CD4-positive, alpha-beta T cell treated with Interleukin-10 for 1 hour (primary cell): ENCODE measurements around the gene CLTA.

Source experiments
- DNase-seq: peaks from one replicate; pipeline ENCODE4 v3.0.0-alpha.2; 2020

Gene CLTA, protein sequence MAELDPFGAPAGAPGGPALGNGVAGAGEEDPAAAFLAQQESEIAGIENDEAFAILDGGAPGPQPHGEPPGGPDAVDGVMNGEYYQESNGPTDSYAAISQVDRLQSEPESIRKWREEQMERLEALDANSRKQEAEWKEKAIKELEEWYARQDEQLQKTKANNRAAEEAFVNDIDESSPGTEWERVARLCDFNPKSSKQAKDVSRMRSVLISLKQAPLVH

DNA sequence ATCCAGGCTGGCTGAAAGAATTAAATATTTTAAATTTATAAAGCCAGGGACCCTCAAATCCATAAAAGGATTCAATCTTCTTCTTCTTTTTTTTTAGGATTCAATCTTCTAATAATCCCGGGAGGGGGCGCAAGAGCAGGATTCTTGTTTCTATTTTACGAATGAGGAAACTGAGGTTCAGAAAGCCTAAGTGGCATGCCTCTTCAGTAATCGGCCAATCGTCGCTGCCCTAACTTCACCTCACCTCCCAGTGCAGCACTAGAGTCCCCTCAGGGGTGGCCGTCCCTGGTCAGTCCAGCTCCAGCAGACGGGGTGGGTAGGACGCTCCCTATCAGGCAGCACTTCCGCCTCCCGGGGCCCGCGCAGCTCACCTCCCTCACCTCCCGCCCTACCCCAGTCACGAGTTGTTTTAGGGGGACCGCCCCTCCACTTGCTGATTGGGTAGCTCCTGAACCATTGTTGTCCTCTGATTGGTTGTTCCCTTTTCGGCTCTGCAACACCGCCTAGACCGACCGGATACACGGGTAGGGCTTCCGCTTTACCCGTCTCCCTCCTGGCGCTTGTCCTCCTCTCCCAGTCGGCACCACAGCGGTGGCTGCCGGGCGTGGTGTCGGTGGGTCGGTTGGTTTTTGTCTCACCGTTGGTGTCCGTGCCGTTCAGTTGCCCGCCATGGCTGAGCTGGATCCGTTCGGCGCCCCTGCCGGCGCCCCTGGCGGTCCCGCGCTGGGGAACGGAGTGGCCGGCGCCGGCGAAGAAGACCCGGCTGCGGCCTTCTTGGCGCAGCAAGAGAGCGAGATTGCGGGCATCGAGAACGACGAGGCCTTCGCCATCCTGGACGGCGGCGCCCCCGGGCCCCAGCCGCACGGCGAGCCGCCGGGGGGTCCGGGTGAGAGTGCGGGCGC is at the start of gene CLTA:
Gene CLTA (plus strand): TSS at position 534 of the 902 bp plus-strand sequence. CDS start 136 bp downstream, at position 670.
- DNase-seq = peak; percentile 97

DNA sequence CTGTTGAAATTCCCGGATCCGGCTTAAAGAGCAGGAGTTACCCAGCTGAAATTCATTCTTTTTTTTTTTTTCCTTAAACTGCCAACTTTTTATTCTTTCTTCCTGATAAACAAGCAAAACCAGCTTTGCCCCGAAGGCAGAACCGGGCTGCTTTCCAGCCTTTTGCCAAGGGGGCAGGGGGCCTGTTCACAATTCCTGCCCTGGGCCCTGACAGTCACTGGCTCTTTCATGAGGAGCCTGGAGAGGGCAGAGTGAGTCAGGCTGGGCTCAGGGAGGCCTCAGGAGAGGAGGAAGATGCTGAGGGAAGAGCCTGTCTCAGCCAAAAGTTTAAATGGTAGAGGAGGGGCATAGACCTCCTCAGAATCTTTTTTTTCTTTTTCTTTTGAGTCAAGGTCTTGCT is 49.4 kb upstream of the CLTA start:
- no peak for DNase-seq

DNA sequence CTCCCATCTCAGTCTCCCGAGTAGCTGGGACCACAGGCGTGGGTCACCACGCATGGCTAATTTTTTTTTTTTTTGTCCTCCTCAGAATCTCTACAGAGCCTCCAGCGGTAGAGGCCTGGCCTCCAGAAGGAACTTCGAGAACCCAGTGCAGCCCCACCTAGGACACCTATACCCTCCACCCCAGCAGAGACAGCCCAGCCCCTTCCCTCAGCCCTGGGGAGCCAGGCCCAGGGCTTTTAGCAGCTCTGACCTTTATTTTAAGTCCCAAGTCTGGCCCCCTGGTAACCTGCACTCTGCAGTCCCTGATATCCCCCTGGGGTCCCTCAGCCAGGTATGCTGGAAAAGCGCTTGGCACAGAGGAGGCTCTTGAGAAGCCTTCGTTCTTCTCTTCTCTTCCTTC is 49.0 kb upstream of the CLTA start:
- DNase-seq = no peak

DNA sequence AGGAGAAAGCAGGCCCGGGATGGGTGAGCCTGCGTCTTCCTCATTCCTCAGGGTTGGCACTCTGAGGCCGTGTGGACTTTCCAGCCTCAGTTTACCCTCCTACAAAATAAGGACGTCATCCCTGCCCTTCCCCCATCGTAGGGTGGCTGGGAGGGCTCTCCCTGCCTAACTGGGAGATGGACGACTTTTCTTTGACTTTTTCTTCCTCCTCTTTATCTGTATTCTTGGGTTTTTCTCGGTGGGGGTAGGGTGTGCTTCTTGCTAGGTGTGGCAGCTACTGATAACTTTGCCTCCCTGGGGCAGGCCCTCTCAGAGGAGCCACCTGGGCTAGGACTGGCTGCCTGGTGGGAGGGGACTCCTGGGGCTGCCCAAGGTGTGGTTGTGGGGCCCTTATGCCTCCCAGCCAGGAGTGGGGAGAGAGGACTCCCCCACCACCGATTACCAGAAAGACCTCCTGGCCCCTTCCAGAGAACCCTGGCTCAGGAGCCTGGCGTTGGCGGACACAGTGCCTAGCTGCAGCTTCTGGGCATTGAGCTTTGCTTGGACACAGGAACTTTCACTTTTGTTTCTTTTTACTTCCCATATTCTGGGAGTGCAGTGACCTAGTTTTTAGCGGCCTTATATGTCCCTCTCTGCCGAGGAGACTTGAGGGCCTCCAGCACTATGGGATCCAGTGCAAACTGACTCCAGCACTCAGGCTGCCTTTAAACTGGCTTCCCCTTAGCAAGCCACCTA is 48.0 kb upstream of the CLTA start:
- DNase-seq = peak; percentile 28

DNA sequence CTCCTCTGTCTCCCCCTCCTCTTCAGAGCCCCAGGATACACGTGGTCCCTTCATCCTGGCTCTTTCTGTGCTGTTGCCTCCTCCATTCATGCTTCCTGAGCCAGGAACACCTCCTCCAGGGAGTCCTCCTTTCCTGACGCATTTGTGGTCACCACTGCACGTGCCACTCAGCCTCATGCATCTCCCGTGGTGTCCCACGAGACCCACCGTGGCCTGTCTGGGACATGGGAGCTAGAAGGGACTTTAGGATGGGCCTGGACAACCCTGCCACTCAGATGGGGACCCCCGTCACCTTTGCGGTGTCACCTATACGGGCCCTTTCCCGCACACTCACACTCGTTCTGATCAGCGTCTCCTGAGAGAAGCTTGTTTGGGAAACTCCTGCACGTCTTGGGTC is 47.5 kb upstream of the CLTA start:
- DNase-seq = no peak

DNA sequence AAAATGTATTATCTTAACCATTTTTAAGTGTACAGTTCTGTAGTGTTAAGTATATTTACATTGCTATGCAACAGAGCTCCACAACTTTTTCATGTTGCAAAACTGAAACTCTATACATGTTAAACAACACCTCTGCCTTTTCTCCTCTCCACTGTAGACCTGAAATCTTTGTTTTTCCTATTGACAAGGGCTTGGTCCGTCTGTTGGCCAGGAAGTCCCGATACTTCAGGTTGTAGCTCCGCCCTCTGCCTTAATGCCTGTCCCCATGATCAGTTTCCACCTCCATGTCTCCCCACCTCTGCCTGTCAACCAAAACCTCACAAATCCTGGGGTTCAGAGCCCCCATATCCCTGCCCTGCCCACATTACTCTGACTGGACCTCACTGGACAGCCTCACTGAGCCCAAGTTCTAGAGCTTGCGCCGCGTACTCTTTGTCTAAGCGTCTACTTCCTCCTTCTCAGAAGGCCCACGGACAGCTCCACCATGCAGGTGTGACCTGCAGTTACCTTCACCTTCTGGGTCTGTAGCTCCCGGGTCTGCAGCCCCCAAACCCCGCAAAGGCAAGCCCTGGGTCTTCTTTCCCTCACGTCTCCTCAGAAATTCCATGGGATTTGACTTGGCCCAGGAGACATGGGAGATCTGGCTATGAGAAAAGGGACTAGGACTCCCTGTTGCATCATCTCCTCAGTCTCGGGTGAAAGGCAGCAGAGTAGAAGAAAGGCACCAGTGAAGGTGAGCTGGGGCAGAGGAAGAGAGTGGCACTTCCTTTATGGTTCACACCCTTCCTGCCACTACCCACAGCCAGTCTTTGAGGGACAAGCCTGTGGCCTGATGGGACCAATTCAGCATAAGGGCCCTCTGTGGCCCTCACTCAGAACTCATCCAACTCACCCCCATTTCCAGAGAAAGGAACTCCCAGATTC is 46.1 kb upstream of the CLTA start:
- DNase-seq = peak; percentile 49

DNA sequence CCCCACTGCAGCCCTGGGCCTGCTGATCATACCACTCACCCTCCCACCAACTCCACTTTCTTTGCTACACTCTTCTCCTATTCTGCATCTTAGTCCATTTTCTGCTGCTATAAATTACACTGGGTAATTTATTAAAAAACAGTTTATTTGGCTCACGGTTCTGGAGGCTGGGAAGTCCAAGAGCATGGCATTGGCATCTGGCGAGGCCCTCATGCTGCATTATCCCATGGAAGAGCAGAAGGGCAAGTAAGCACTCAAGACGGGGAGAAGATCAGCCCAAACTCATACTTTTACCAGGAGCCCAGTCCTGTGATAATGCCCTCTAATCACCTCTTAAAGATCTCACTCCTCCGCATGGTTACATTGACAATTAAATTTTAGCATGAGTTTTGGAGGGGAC is 44.8 kb upstream of the CLTA start:
- no peak for DNase-seq

DNA sequence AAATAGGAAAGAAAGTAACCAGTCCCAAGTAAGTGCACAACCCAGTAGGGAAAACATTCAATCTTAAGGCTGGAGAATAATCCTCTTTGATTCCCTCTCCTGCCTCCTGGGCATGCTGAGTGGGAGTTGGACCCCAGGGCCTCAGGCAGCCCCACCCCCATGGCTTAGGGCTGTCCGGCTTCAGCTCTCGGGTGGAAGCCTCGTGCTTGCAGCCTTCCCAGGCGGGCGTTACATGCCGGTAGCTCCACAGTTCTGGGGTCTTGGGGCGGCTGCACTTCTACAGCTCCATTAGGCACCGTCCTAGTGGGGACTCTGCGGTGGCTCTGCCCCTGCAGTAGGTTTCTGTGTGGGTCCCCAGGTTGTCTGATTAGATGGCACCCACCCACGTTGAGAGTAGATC is 44.1 kb upstream of the CLTA start:
- no peak for DNase-seq

DNA sequence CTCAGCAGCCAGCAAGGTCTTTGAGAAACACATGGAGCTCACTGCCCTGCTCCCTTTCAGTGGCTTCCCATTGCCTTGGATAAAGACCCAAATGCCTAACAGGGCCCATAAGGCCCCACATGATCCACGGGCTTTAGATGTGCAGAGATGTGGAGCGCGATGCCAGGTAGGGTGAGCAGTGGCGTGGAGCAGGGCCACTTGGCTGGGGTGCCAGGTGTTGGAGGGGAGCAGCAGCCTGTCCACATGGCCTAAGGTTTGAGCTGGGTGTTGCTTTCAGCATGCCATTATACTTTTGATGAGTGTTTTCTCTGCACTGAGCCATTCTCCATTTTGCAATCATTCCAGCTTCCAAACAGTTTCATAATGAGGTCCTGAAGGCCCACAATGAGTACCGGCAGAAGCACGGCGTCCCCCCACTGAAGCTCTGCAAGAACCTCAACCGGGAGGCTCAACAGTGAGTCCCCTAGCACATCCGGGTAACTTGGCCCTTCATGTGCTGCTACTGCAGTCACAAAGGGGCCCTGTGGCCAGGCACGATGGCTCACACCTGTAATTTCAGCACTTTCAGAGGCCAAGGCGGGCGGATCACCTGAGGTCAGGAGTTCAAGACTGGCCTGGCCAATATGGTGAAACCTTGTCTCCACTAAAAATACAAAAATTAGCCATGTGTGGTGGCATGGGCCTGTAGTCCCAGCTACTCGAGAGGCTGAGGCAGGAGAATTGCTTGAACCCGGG is 43.1 kb upstream of the CLTA start:
- no peak for DNase-seq

DNA sequence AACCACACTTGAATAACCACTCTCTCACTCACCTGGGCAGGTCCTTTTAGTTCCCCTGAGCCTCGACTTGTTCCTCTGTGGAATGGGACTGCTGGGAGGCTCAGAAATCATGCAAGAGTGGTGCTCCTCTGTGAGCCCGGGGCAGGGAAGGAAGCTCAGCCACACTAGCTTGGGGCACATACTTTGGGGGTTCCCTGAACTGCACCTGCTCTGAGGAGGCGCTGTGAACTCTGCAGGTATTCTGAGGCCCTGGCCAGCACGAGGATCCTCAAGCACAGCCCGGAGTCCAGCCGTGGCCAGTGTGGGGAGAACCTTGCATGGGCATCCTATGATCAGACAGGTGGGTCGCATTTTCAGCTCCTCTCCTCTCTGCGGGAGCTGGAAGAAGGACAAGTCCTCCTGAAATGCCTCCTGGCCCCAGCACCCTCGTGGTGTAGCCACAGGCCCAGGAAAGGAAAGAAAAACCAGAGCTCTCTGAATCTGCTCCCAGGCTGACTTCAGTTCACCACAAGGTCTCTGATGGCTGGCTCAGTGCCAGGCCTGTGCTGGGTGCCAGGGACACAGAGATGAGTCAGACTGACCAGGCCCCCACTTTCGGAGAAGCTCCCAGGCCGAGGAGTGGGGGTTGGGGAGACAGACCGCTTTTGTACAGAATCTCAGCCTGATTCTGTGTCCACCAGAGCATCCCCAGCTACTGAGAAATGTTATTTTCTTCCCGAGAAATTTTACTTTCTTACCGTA is 42.2 kb upstream of the CLTA start:
- peak; percentile 77 for DNase-seq

DNA sequence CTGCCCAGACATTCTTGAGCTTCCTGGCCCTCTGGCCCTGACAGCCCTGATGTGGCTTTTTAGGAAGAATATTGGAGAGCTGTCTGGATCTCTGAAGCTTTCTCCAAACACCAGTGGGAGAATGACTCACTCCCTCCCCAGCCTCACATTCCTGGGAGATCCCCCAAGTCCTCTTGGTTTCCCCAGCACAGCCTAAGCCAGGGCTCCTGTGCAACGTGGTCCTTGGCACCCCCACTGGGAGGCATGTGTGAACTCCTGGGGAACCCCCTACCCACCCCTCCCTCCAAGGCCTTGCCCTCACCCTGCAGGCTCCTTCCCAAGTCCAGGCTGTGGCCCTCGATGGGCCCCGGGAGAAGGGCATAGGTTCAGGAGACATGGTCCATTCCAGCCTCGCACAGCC is 41.5 kb upstream of the CLTA start:
- no peak for DNase-seq

DNA sequence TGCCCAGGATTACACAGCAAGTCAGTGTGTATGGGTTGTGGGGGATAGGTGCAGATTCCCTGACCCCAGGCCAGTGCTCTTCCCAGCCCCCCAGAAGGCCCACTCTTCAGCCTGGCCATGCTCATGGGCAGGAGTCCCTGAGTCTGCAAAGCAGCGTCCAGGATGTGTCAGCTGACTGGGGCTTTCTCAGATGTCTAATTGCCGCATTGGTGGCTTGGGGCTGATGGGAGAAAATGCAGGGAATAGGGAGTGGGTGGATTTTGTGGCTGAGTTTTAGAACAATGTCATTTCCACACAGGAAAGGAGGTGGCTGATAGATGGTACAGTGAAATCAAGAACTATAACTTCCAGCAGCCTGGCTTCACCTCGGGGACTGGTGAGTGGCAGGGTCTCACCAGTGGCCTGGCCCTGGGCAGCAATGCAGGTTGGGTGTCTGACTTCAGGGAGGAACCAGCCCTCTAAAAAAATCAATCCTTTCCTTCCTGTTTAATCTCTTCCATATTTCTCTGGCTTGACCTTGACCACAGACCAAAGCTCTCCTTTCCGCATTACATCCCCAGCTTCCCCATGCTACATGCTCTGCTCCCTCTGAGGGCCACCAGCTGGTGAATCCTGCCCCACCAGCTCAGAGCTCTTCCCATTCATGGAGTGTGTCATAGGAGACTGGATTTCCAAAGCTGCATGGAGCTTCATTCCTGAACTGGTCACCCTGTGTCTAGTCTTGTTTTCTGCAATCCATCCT is 40.0 kb upstream of the CLTA start:
- DNase-seq = no peak

DNA sequence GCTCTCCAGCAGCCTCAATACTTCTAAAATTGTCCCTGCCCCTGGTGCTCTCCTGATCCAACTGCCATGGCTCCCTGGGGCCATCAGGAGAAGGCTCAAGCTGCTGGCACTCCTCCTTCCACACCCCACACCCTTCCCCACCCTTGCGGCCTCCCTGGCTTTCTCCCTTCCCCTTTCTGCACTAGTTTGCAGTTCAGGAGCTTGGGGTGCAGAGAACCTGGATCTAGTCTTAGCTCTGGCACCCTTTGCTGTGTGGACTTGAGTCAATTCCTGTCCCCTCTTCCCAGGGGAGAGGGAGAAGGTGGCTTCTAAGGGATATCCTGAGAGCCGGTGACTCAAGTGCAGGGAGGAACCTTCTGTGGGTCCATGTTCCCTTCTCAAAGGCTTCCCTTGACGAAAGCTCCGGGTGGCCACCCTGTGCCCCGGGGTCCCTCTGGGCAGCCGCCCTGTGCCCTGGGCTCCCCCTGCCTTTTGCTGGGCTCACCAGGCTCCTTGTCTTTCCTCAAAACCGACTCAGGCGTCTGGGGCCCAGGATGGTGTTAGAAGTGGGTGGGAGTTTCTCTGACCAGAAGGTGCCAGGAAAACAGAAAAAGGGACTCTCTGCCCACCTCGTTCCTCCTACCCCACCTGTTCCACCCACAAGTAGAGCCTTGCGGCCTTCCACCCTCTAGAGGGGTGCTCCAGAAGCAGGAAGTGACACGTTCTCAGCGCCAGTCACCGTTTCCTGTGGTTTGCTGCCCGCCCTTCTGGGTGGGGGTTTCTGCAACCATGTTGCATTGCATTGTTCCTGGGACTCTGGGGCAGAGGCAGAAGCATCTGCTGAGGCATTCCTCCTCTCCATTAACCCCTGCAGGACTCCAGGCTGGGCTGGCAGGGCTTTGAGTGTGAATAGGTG is 39.2 kb upstream of the CLTA start:
- DNase-seq = peak; percentile 90

DNA sequence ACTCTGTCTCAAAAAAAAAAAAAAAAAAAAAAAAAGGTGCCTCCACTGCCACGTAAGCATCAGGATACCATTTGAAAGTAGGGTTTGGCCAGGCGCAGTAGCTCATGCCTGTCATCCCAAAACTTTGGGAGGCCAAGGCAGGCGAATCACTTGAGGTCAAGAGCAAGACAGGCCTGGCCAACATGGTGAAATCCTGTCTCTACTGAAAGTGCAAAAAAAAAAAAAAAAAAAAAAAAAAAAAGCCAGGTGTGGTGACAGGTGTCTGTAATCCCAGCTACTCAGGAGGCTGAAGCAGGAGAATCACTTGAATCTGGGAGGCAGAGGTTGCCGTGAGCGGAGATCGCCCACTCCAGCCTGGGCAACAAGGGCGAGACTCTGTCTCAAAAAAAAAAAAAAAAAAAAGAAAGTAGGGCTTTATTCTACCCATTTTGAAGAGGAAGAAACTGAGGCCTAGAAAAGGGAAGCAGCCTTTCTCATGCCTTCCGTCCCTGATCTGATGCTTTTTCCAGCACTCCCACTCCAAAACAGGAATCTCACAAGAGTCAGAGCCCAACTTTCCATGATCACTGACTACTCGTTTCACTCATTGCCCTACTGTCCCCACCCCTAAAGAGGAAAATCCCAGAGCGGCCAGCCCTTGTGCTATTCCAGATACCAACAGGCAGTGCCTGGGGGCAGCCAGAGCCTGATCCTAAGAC is 37.8 kb upstream of the CLTA start:
- no peak for DNase-seq

DNA sequence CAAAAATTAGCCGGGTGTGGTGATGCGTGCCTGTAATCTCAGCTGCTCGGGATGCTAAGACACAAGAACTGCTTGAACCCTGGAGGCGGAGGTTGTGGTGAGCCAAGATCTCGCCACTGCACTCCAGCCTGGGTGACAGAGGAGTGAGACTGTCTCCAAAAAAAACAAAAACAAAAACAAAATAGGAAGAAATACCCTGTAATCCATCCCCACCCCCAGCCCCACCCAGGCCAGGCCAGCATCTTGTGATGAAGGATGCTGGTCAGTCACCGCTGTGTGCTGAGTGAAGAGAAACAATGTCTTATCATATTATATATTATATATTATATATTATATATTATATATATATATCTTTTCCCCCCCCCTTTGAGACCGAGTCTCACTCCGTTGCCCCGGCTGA is 37.0 kb upstream of the CLTA start:
- DNase-seq = no peak

DNA sequence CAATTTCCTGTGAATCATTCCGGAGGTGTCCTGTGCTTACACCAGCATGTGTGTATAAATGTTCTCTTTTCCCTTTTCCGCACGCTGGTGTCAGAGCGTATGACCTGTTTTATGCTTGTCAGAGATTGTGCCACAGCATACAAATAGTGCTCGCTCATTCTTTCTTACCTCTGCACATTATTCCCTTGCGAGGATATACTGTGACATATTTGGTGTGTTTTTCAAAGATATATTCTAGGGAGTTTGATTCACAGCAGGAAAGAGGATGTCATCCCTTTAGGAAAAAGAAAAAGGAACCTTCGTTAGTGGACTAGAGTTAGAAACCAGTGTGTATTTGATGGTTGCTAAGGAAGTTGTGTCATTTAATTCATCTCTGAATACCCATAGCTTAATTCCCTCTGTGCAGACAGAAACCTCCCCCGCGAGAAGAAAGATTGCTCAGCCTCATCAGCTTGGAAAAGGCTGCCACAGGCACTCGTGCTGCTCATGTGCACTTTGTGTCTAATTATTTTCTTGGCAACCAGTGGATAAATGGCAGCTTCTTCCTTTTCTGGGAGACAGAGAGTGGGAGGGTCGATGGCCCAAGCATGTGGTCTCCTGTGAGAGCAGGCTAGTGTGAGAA is 36.3 kb upstream of the CLTA start:
- DNase-seq = peak; percentile 32

DNA sequence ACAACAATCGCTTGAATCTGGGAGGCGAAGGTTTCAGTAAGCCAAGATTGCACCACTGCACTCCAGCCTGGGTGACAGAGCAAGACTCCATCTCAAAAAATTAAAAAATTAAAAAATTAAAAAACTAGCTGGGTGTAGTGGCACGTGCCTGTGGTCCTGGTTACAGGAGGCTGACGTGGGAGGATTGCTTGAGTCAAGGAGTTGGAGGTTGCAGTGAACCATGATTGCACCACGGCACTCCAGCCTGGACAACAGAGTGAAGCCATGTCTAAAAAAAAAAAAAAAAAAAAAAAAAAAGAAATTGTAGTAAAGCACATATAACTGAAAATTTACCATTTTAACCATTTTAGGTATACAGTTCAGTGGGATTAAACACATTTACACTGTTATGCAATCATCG is 34.6 kb upstream of the CLTA start:
- no peak for DNase-seq

DNA sequence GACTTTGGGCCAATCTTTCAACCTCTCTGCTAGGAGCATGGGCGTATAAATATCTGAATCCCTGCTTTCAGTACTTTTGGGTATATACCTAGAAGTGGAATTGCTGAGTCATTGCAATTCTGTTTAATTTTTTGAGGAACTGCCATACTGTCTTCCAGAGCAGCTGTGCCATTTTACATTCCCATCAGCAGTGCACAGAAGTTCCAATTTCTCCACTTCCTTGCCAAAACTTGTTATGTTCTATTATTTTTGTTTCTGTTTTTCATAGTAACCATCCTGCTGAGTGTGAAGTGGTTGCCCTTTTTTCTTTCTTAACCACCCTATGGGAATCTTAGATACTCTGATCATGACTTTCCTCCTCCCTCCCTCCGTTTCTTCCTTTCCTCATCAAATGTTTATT is 32.6 kb upstream of the CLTA start:
- no peak for DNase-seq
